HepG2 (cell line): Measurements from ENCODE around the gene RTBDN. TPM values are rescaled to one million over a fixed set of nuclear protein-coding genes. Genes with fewer than 3 reads are reported as not detected.

ENCODE experiments used
- ARNT ChIP-seq: fragments of 450-650 bp; IDR thresholded peaks from 2 replicates; pipeline ENCODE4 v1.6.1; 2017
- CBFB ChIP-seq: sonication (generic); formaldehyde crosslinking; IDR thresholded peaks from 2 replicates; pipeline ENCODE4 v1.4.0; 2020; ENCODE audit warnings: missing genetic modification reagents
- CC2D1A ChIP-seq: sonication (generic); formaldehyde crosslinking; IDR thresholded peaks from 2 replicates; pipeline ENCODE4 v1.8.1; 2023; ENCODE audit warnings: mild to moderate bottlenecking, missing genetic modification reagents
- CCDC6 ChIP-seq: sonication (generic); formaldehyde crosslinking; IDR thresholded peaks from 2 replicates; pipeline ENCODE4 v1.8.1; 2022; ENCODE audit warnings: mild to moderate bottlenecking, missing genetic modification reagents, moderate library complexity
- FOXA1 ChIP-seq, 2 experiments: fragments of 450-650 bp in 1 of 2; sonication (generic) in 1 of 2; formaldehyde crosslinking in 1 of 2; IDR thresholded peaks; 2 replicates each; pipeline versions ENCODE4 v1.4.0 to v1.6.1; 2016 to 2020; ENCODE audit warnings: missing genetic modification reagents in 1 of 2
- GATAD2A ChIP-seq: IDR thresholded peaks from 2 replicates; pipeline ENCODE4 v1.6.1; 2016
- HMG20A ChIP-seq: IDR thresholded peaks from 2 replicates; pipeline ENCODE4 v1.6.1; 2016; ENCODE audit warnings: borderline replicate concordance
- NR2F6 ChIP-seq, 2 experiments: IDR thresholded peaks; 2 replicates each; pipeline ENCODE4 v1.6.1; 2016; ENCODE audit warnings: antibody characterized with exemption in 1 of 2, mild to moderate bottlenecking in 1 of 2
- NRL ChIP-seq: sonication (generic); formaldehyde crosslinking; IDR thresholded peaks from 2 replicates; pipeline ENCODE4 v1.5.0; 2020; ENCODE audit warnings: missing genetic modification reagents, mild to moderate bottlenecking, moderate library complexity, borderline replicate concordance
- RBAK ChIP-seq: sonication (generic); formaldehyde crosslinking; IDR thresholded peaks from 2 replicates; pipeline ENCODE4 v1.5.1; 2020; ENCODE audit warnings: mild to moderate bottlenecking, missing genetic modification reagents
- REPIN1 ChIP-seq: sonication (generic); formaldehyde crosslinking; IDR thresholded peaks from 2 replicates; pipeline ENCODE4 v1.8.0; 2022; ENCODE audit warnings: missing genetic modification reagents, low read depth, mild to moderate bottlenecking, borderline replicate concordance
- RFXAP ChIP-seq: sonication (generic); formaldehyde crosslinking; IDR thresholded peaks from 2 replicates; pipeline ENCODE4 v1.4.0; 2020; ENCODE audit warnings: missing genetic modification reagents, borderline replicate concordance
- SAFB2 ChIP-seq: sonication (generic); formaldehyde crosslinking; IDR thresholded peaks from 2 replicates; pipeline ENCODE4 v1.5.1; 2020; ENCODE audit warnings: missing genetic modification reagents, low read depth, mild to moderate bottlenecking, borderline replicate concordance
- SIX4 ChIP-seq: sonication (generic); formaldehyde crosslinking; IDR thresholded peaks from 2 replicates; pipeline ENCODE4 v1.4.0; 2020; ENCODE audit warnings: missing genetic modification reagents
- SMYD3 ChIP-seq: sonication (generic); formaldehyde crosslinking; IDR thresholded peaks from 2 replicates; pipeline ENCODE4 v1.8.1; 2023; ENCODE audit warnings: mild to moderate bottlenecking, missing genetic modification reagents
- SP1 ChIP-seq, 2 experiments: fragments of 450-650 bp in 1 of 2; sonication (generic) in 1 of 2; formaldehyde crosslinking in 1 of 2; IDR thresholded peaks; 2 replicates each; pipeline versions ENCODE4 v1.4.0 to v1.6.1; 2016 to 2020; ENCODE audit warnings: missing genetic modification reagents in 1 of 2
- SP2 ChIP-seq: sonication (generic); formaldehyde crosslinking; IDR thresholded peaks from 2 replicates; pipeline ENCODE4 v1.5.1; 2020; ENCODE audit warnings: mild to moderate bottlenecking, missing genetic modification reagents
- ZBTB21 ChIP-seq: sonication (generic); formaldehyde crosslinking; IDR thresholded peaks from 2 replicates; pipeline ENCODE4 v1.4.0; 2020; ENCODE audit warnings: missing genetic modification reagents
- ZFP41 ChIP-seq: sonication (generic); formaldehyde crosslinking; IDR thresholded peaks from 2 replicates; pipeline ENCODE4 v1.4.0; 2020; ENCODE audit warnings: mild to moderate bottlenecking, missing genetic modification reagents, borderline replicate concordance
- ZFP82 ChIP-seq: sonication (generic); formaldehyde crosslinking; IDR thresholded peaks from 2 replicates; pipeline ENCODE4 v1.5.1; 2020; ENCODE audit warnings: mild to moderate bottlenecking, missing genetic modification reagents, borderline replicate concordance
- ZKSCAN5 ChIP-seq: sonication (generic); formaldehyde crosslinking; IDR thresholded peaks from 2 replicates; pipeline ENCODE4 v1.5.1; 2020; ENCODE audit warnings: mild to moderate bottlenecking, missing genetic modification reagents
- ZNF143 ChIP-seq: sonication (generic); formaldehyde crosslinking; IDR thresholded peaks from 2 replicates; pipeline ENCODE4 v1.4.0; 2020; ENCODE audit warnings: missing genetic modification reagents
- ZNF275 ChIP-seq: sonication (generic); formaldehyde crosslinking; IDR thresholded peaks from 2 replicates; pipeline ENCODE4 v1.8.0; 2022; ENCODE audit warnings: missing genetic modification reagents, mild to moderate bottlenecking, inconsistent platforms, borderline replicate concordance
- ZNF362 ChIP-seq: sonication (generic); formaldehyde crosslinking; IDR thresholded peaks from 2 replicates; pipeline ENCODE4 v1.4.0; 2020; ENCODE audit warnings: missing genetic modification reagents, mild to moderate bottlenecking, borderline replicate concordance
- ZNF605 ChIP-seq: sonication (generic); formaldehyde crosslinking; IDR thresholded peaks from 2 replicates; pipeline ENCODE4 v1.8.0; 2022; ENCODE audit warnings: mild to moderate bottlenecking, missing genetic modification reagents
- ZNF773 ChIP-seq: sonication (generic); formaldehyde crosslinking; IDR thresholded peaks from 2 replicates; pipeline ENCODE4 v1.4.0; 2020; ENCODE audit warnings: missing genetic modification reagents, borderline replicate concordance
- ZNF784 ChIP-seq: sonication (generic); formaldehyde crosslinking; IDR thresholded peaks from 2 replicates; pipeline ENCODE4 v1.5.1; 2020; ENCODE audit warnings: missing genetic modification reagents, mild to moderate bottlenecking, borderline replicate concordance
- ZZZ3 ChIP-seq: sonication (generic); formaldehyde crosslinking; IDR thresholded peaks from 2 replicates; pipeline ENCODE4 v1.4.0; 2020; ENCODE audit warnings: missing genetic modification reagents, mild to moderate bottlenecking, borderline replicate concordance
- polyA plus RNA-seq, 8 experiments: library from polyadenylated mRNA; depleted of rRNA in 3 of 8; stranded (reverse) in 7 of 8; unstranded in 1 of 8; fragments of >200 nt; fragmentation: Illumina TruSeq in 4 of 8; extraction: Trizol in 4 of 8; gene quantifications; 2 replicates each; pipeline versions ENCODE4 v1.2.1 to v1.2.3, GENCODE V29; 2011 to 2016; ENCODE audit warnings: low read depth in 4 of 8, missing spikeins in 1 of 8, mixed read lengths in 1 of 8; ENCODE audit not compliant: insufficient read depth in 1 of 8
- total RNA-seq, 5 experiments: library from RNA; depleted of rRNA; stranded (reverse); fragments of >200 nt; fragmentation: Illumina TruSeq; extraction: Trizol; gene quantifications; 2 replicates each; pipeline ENCODE4 v1.2.3, GENCODE V29; 2016; ENCODE audit warnings: low read depth in 1 of 5

The RTBDN gene
- total and polyA plus RNA-seq, 2 of the 13 experiments (the other 11 are each of a cell fraction or from before 2014, with no cell fraction given): 0.27 to 0.48 TPM

- peak; percentile 85 for TF ChIP-seq CCDC6 (CRISPR knock-in tag)
- TF ChIP-seq ARNT: no peak
- no peak; the same call in 1 of the 2 replicates for TF ChIP-seq SMYD3 (CRISPR knock-in tag)
- peak; percentile 88 for TF ChIP-seq CBFB (CRISPR knock-in tag)
- TF ChIP-seq SP2 (CRISPR knock-in tag): peak; percentile 57; the same call in 1 of the 2 replicates
- peak; percentile 41; the same call in 1 of the 2 replicates for TF ChIP-seq SIX4 (CRISPR knock-in tag)
- 0 out of 2 replicates have a peak, but pooled peaks have one; percentile 23 for TF ChIP-seq ZNF275 (CRISPR knock-in tag)
- peak; percentile 95; the same call in 1 of the 2 replicates for TF ChIP-seq ZNF605
- TF ChIP-seq NRL (CRISPR knock-in tag): peak; percentile 78; the same call in 1 of the 2 replicates
- no peak for TF ChIP-seq ZZZ3
- TF ChIP-seq SP1 (IDR thresholded peaks at IDR 0.05): no peak
- peak; percentile 42 for TF ChIP-seq SP1 (CRISPR knock-in tag; IDR thresholded peaks at IDR 0.05)
- TF ChIP-seq ZFP41: no peak
- TF ChIP-seq FOXA1 (IDR thresholded peaks at IDR 0.05): no peak
- peak; percentile 32 for TF ChIP-seq FOXA1 (CRISPR knock-in tag; IDR thresholded peaks at IDR 0.05)
- TF ChIP-seq HMG20A: no peak
- 0 out of 2 replicates have a peak, but pooled peaks have one; percentile 70 for TF ChIP-seq RFXAP (CRISPR knock-in tag)
- TF ChIP-seq ZNF773 (CRISPR knock-in tag): no peak
- TF ChIP-seq SAFB2 (CRISPR knock-in tag): peak; percentile 88
- TF ChIP-seq REPIN1 (CRISPR knock-in tag): no peak; the same call in 1 of the 2 replicates
- no peak; the same call in 1 of the 2 replicates for TF ChIP-seq ZNF143 (CRISPR knock-in tag)
- TF ChIP-seq ZKSCAN5 (CRISPR knock-in tag): 0 out of 2 replicates have a peak, but pooled peaks have one; percentile 32
- peak; percentile 61; the same call in 1 of the 2 replicates for TF ChIP-seq CC2D1A (CRISPR knock-in tag)
- peak; percentile 59 for TF ChIP-seq GATAD2A (CRISPR knock-in tag)
- TF ChIP-seq NR2F6 (IDR thresholded peaks at IDR 0.05): no peak
- no peak for TF ChIP-seq NR2F6 (CRISPR knock-in tag; IDR thresholded peaks at IDR 0.05)
- peak; percentile 95 for TF ChIP-seq ZFP82 (CRISPR knock-in tag)
- TF ChIP-seq ZNF362: peak; percentile 48; the same call in 1 of the 2 replicates
- TF ChIP-seq ZBTB21 (CRISPR knock-in tag): peak; percentile 20; the same call in 1 of the 2 replicates
- peak; percentile 91; the same call in 1 of the 2 replicates for TF ChIP-seq ZNF784 (CRISPR knock-in tag)
- no peak for TF ChIP-seq RBAK
These were observed 32.7 kb downstream of the RTBDN start, which contains the start of the genes PRDX2 and THSD8 (continued) for GRCh38 chr19:12801466-12802266.
